ENCODE data around the gene AOC3. TPM values are rescaled to one million over a fixed set of nuclear protein-coding genes. Genes with fewer than 3 reads are reported as not detected.
"Not testable (repeated sequence)": the region's sequence is repeated elsewhere in the genome, so short reads cannot be mapped to it uniquely, and the experiment has no call there.

AOC3 gene
- total and polyA plus RNA-seq, 2 donors (not counting 3 experiments of a cell fraction or from before 2014, with no cell fraction given), result 0.11 to 0.27 TPM

DNA sequence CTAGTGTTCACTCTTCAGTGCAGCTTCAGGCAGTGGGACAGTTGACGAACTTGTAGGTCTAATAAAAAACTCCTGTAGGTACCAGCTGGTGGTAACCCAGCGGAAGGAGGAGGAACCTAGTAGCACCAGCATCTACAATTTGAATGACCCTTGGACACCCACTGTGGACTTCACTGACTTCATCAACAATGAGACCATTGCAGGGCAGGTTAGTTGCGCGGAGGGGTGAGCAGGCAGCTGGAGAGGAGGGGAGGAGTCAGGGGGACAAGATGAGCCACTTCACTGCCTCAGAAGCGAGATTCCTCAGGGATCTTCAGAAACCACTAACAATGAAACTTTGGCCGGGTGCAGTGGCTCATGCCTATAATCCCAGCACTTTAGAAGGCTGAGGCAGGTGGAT, 22.3 kb downstream of the AOC3 start:
- Histone ChIP-seq H3K27ac (ENCODE audit: insufficient read depth, low read depth, low read length) (no peak overlapping the region), H3K9me1 (replicated peaks; ENCODE audit: control insufficient read depth, extremely low read depth, insufficient read depth, low read length) (no peaks in the 10 kb centered on the region), H2AFZ (ENCODE audit: low read depth, low read length) (no peak overlapping the region), H3K27me3 (ENCODE audit: control insufficient read depth in 2 of 2, insufficient read depth in 2 of 2, low read length in 2 of 2) (peaks cover 0 to 3% of the 10 kb centered on the region in 2 experiments), H3K4me3 (replicated peaks in 1 of 3; ENCODE audit: insufficient read depth in 1 of 3, low read depth in 1 of 3, low read length in 3 of 3) (no peak overlapping the region), H3K4me2 (ENCODE audit: insufficient read depth, low read length) (no peak overlapping the region), H3K9me3 (replicated peaks; ENCODE audit: control insufficient read depth, insufficient read depth, low read length) (no peaks in the 10 kb centered on the region), H3K36me3 (ENCODE audit: control insufficient read depth in 2 of 2, extremely low read depth in 1 of 2, insufficient read depth in 2 of 2, low read length in 2 of 2) (no peaks in the 10 kb centered on the region), H3K79me2 (ENCODE audit: control insufficient read depth, insufficient read depth, low read length) (no peaks in the 10 kb centered on the region), H4K20me1 (replicated peaks; ENCODE audit: control insufficient read depth, extremely low read depth, insufficient read depth, low read length) (no peaks in the 10 kb centered on the region), H3K4me1 (ENCODE audit: control insufficient read depth, extremely low read depth, insufficient read depth, low read length) (no peaks in the 10 kb centered on the region), H3K9ac (replicated peaks; ENCODE audit: extremely low read depth, insufficient read depth, low read length) (no peak overlapping the region)
- intact Hi-C loops (cut with micrococcal nuclease), result no loop called here
- ChIA-PET POLR2A (no interaction called here), CTCF (no interaction called here)
- FAIRE-seq (no peak), DNase-seq (ENCODE audit: low read depth, low spot score) (no peak)
- no TSS peak for BruUV-seq (replicated peaks)
- dilution Hi-C loops (cut with MboI; ENCODE audit: extremely low pct_ligation_motif_present, low sequenced_read_pairs), result no loop called here
- TF ChIP-seq FOS (IDR thresholded peaks at IDR 0.05; ENCODE audit: borderline replicate concordance, insufficient read depth, low read length) (no peak), GATA2 (IDR thresholded peaks at IDR 0.05; ENCODE audit: insufficient read depth, insufficient read length, low read depth, low read length) (no peak), POLR2A (IDR thresholded peaks at IDR 0.05; ENCODE audit: low read depth, low read length) (no peak), JUN (IDR thresholded peaks at IDR 0.05; ENCODE audit: borderline replicate concordance, insufficient read depth, insufficient read length, low read depth) (no peak), EZH2 (IDR thresholded peaks at IDR 0.05; ENCODE audit: borderline replicate concordance, low read depth, low read length, severe bottlenecking) (no peak), MYC (IDR thresholded peaks at IDR 0.05; ENCODE audit: low read depth, low read length) (no peak), POLR2AphosphoS5 (IDR thresholded peaks at IDR 0.05; ENCODE audit: insufficient read depth, low read depth, low read length) (no peak)
- TF ChIP-seq, protein P1, sequence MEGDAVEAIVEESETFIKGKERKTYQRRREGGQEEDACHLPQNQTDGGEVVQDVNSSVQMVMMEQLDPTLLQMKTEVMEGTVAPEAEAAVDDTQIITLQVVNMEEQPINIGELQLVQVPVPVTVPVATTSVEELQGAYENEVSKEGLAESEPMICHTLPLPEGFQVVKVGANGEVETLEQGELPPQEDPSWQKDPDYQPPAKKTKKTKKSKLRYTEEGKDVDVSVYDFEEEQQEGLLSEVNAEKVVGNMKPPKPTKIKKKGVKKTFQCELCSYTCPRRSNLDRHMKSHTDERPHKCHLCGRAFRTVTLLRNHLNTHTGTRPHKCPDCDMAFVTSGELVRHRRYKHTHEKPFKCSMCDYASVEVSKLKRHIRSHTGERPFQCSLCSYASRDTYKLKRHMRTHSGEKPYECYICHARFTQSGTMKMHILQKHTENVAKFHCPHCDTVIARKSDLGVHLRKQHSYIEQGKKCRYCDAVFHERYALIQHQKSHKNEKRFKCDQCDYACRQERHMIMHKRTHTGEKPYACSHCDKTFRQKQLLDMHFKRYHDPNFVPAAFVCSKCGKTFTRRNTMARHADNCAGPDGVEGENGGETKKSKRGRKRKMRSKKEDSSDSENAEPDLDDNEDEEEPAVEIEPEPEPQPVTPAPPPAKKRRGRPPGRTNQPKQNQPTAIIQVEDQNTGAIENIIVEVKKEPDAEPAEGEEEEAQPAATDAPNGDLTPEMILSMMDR (IDR thresholded peaks at IDR 0.05; ENCODE audit: extremely low read depth in 1 of 2, insufficient read depth in 1 of 2, low read depth in 1 of 2, low read length in 2 of 2), result no peak
- TF ChIP-seq, protein P2, sequence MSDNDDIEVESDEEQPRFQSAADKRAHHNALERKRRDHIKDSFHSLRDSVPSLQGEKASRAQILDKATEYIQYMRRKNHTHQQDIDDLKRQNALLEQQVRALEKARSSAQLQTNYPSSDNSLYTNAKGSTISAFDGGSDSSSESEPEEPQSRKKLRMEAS (IDR thresholded peaks at IDR 0.05; ENCODE audit: insufficient read depth, insufficient read length), result no peak

- H3K4me1 ChIP-seq (ENCODE audit: control insufficient read depth, extremely low read depth, insufficient read depth, low read length); CTCF ChIA-PET; H3K27me3 ChIP-seq (ENCODE audit: control insufficient read depth in 2 of 2, insufficient read depth in 2 of 2, low read length in 2 of 2); H3K27ac ChIP-seq (ENCODE audit: insufficient read depth, low read depth, low read length); H3K9me3 ChIP-seq (replicated peaks; ENCODE audit: control insufficient read depth, insufficient read depth, low read length); H3K79me2 ChIP-seq (ENCODE audit: control insufficient read depth, insufficient read depth, low read length); H3K4me3 ChIP-seq (replicated peaks in 1 of 3; ENCODE audit: insufficient read depth in 1 of 3, low read depth in 1 of 3, low read length in 3 of 3); FAIRE-seq; H3K4me2 ChIP-seq (ENCODE audit: insufficient read depth, low read length); H3K9ac ChIP-seq (replicated peaks; ENCODE audit: extremely low read depth, insufficient read depth, low read length); H4K20me1 ChIP-seq (replicated peaks; ENCODE audit: control insufficient read depth, extremely low read depth, insufficient read depth, low read length); DNase-seq (ENCODE audit: low read depth, low spot score); POLR2A ChIA-PET; H3K9me1 ChIP-seq (replicated peaks; ENCODE audit: control insufficient read depth, extremely low read depth, insufficient read depth, low read length); BruUV-seq (replicated peaks); H2AFZ ChIP-seq (ENCODE audit: low read depth, low read length); H3K36me3 ChIP-seq (ENCODE audit: control insufficient read depth in 2 of 2, extremely low read depth in 1 of 2, insufficient read depth in 2 of 2, low read length in 2 of 2); intact Hi-C loops (cut with micrococcal nuclease); dilution Hi-C loops (cut with MboI; ENCODE audit: extremely low pct_ligation_motif_present, low sequenced_read_pairs): not testable (repeated sequence)
These were observed 23.1 kb downstream of the AOC3 start for GRCh38 chr17:42873932-42874695.

Measured in endothelial cell of umbilical vein (primary cell).